Activated CD8-positive, alpha-beta T cell treated with anti-CD3 and anti-CD28 coated beads for 36 hours (primary cell): Measurements from ENCODE around the gene SLC29A2. TPM values are rescaled to one million over a fixed set of nuclear protein-coding genes. Genes with fewer than 3 reads are reported as not detected.

Experiments
- ATAC-seq: fragments of 200-7000 bp; cut with Tn5 transposase; one replicate; pipeline ENCODE4 v1.10.0; 2021; ENCODE audit warnings: mild to moderate bottlenecking, moderate library complexity
- CTCF ChIA-PET: fragments of 350-600 bp; sonication (Branson Sonifier 250); formaldehyde crosslinking; loops from one replicate; lab custom pipeline; 2021; ENCODE audit warnings: antibody characterized with exemption; lab: Charles Lee
- POLR2A ChIA-PET: fragments of 350-600 bp; sonication (Branson Sonifier 250); formaldehyde crosslinking; loops from one replicate; lab custom pipeline; 2021; ENCODE audit warnings: antibody characterized with exemption; lab: Charles Lee
- DNase-seq: peaks from one replicate; pipeline ENCODE4 v3.0.0-alpha.2; 2020
- H3K27ac Mint-ChIP-seq: one replicate; pipeline ENCODE4 v1.8.0; 2021; ENCODE audit warnings: mild to moderate bottlenecking, mixed read lengths
- H3K27me3 Mint-ChIP-seq: one replicate; pipeline ENCODE4 v1.8.0; 2021; ENCODE audit warnings: mixed read lengths
- H3K36me3 Mint-ChIP-seq: one replicate; pipeline ENCODE4 v1.8.0; 2021; ENCODE audit warnings: low read depth, mixed read lengths
- H3K4me1 Mint-ChIP-seq: one replicate; pipeline ENCODE4 v1.8.0; 2021; ENCODE audit warnings: low read depth, mixed read lengths
- H3K4me3 Mint-ChIP-seq: one replicate; pipeline ENCODE4 v1.8.0; 2021; ENCODE audit warnings: mild to moderate bottlenecking, moderate library complexity, mixed read lengths
- H3K9me3 Mint-ChIP-seq: one replicate; pipeline ENCODE4 v1.8.0; 2021; ENCODE audit warnings: mixed read lengths
- CTCF ChIP-seq: fragments of 200-600 bp; IDR thresholded peaks from one replicate; pipeline ENCODE4 v1.8.0; 2022; ENCODE audit warnings: antibody characterized with exemption, mild to moderate bottlenecking
- intact Hi-C: fragments of 100-400 bp; cut with micrococcal nuclease; formaldehyde crosslinking; loops from one replicate; pipeline ENCODE4 v1.10.0; 2022
- total RNA-seq, 2 experiments: library from RNA; stranded (reverse); gene quantifications; one replicate each; pipeline ENCODE4 v1.2.3, GENCODE V29; 2021

SLC29A2 gene
- total RNA-seq, 2 experiments from 2014 or later = 11.8 to 12.2 TPM

GRCh38 chr11:66338276-66339161 is 33.0 kb downstream of the SLC29A2 start:
- DNase-seq (no peak), ATAC-seq (no peak)
- TF ChIP-seq CTCF = no peak
- ChIA-PET POLR2A (interaction anchor here (0.5 to 1.2 kb wide), 5 partner anchors 10 to 52 kb away, joined by 3 to 5 read pairs (median 4); no protein-coding TSS in a partner anchor), CTCF (interaction anchor here (1.6 to 1.9 kb wide), 2 partner anchors 48 to 50 kb away, joined by 3 to 5 read pairs; no protein-coding TSS in a partner anchor)
- Mint-ChIP-seq H3K9me3 (no peaks in the 10 kb centered on the region), H3K4me1 (peaks cover 42% of the 10 kb centered on the region), H3K4me3 (no peak overlapping the region), H3K27ac (peak overlapping the region; percentile 59), H3K36me3 (peaks cover 35% of the 10 kb centered on the region), H3K27me3 (no peaks in the 10 kb centered on the region)
- intact Hi-C loops = no loop called here

- ATAC-seq = no peak
- Mint-ChIP-seq H3K9me3 (no peaks in the 10 kb centered on the region), H3K27me3 (no peaks in the 10 kb centered on the region), H3K4me3 (peak overlapping the region; percentile 66), H3K36me3 (peaks cover 31% of the 10 kb centered on the region), H3K27ac (peak overlapping the region; percentile 85), H3K4me1 (peaks cover 33% of the 10 kb centered on the region)
- intact Hi-C loops = no loop called here
- ChIA-PET POLR2A (interaction anchor here (0.8 to 4.7 kb wide), 6 partner anchors 8 to 22 kb away, joined by 3 to 38 read pairs (median 4); partner anchors contain the start of genes BRMS1 and CD248), CTCF (interaction anchor here (0.9 to 8.7 kb wide), 6 partner anchors 8 to 115 kb away, joined by 3 to 133 read pairs (median 6); partner anchors contain the start of genes BRMS1 and CD248)
- TF ChIP-seq CTCF = no peak
- no peak for DNase-seq
These were observed 34.3 kb downstream of the SLC29A2 start for GRCh38 chr11:66337103-66337899.

- ATAC-seq (peak; percentile 84), DNase-seq (peak; percentile 91)
- TF ChIP-seq CTCF = no peak
- H3K4me1 Mint-ChIP-seq = peaks cover 33% of the 10 kb centered on the region
- peaks cover 27% of the 10 kb centered on the region for H3K36me3 Mint-ChIP-seq
- H3K27ac Mint-ChIP-seq = peak within 1 kb of the TSS; percentile 85
- H3K27me3 Mint-ChIP-seq = no peaks in the 10 kb centered on the region
- intact Hi-C loops = no loop called here
- H3K4me3 Mint-ChIP-seq = peak within 1 kb of the TSS; percentile 66
- ChIA-PET POLR2A (interaction anchor here (1.6 to 4.7 kb wide), 5 partner anchors 9 to 35 kb away, joined by 5 to 38 read pairs (median 7); partner anchors contain the start of genes B4GAT1, BRMS1, CD248 and SLC29A2), CTCF (interaction anchor here (1.0 to 8.7 kb wide), 6 partner anchors 9 to 114 kb away, joined by 4 to 133 read pairs (median 6); partner anchors contain the start of genes BRMS1 and CD248)
- no peaks in the 10 kb centered on the region for H3K9me3 Mint-ChIP-seq
These were observed 35.1 kb downstream of the SLC29A2 start, which contains the start of gene RIN1 for GRCh38 chr11:66336234-66337102. TSS of gene RIN1 (minus strand) at chr11:66336434. CDS start at chr11:66336402, 32 bp downstream.

GRCh38 chr11:66335531-66336233 is 35.9 kb downstream of the SLC29A2 start:
- no peaks in the 10 kb centered on the region for H3K9me3 Mint-ChIP-seq
- no peaks in the 10 kb centered on the region for H3K27me3 Mint-ChIP-seq
- H3K4me3 Mint-ChIP-seq = peak overlapping the region; percentile 66
- intact Hi-C loops = no loop called here
- H3K27ac Mint-ChIP-seq = peak overlapping the region; percentile 85
- ChIA-PET POLR2A (interaction anchor here (1.6 to 4.7 kb wide), 5 partner anchors 9 to 36 kb away, joined by 5 to 38 read pairs (median 7); partner anchors contain the start of genes B4GAT1, BRMS1, CD248 and SLC29A2), CTCF (interaction anchor here (0.7 to 8.7 kb wide), 10 partner anchors 9 to 113 kb away, joined by 3 to 133 read pairs (median 5); partner anchors contain the start of genes BRMS1 and CD248)
- peaks cover 23% of the 10 kb centered on the region for H3K36me3 Mint-ChIP-seq
- TF ChIP-seq CTCF = no peak
- ATAC-seq (peak; percentile 3), DNase-seq (peak; percentile 24)
- H3K4me1 Mint-ChIP-seq = peaks cover 33% of the 10 kb centered on the region
